Hepatocyte (in vitro differentiated cells): ENCODE results near the gene TANGO6. TPM values are rescaled to one million over a fixed set of nuclear protein-coding genes. Genes with fewer than 3 reads are reported as not detected.

Experiments used
- DNase-seq: peaks from one replicate; pipeline ENCODE4 v3.0.0-alpha.2; 2016; ENCODE audit warnings: low spot score
- H2AFZ ChIP-seq: fragments of 200-600 bp; sonication (generic); 2 replicates; pipeline ENCODE4 v1.6.0; 2016; ENCODE audit warnings: antibody characterized with exemption, mild to moderate bottlenecking
- H3K27ac ChIP-seq: fragments of 200-600 bp; sonication (generic); 2 replicates; pipeline ENCODE4 v1.5.1; 2016; ENCODE audit warnings: mild to moderate bottlenecking
- H3K27me3 ChIP-seq: fragments of 200-600 bp; sonication (generic); 2 replicates; pipeline ENCODE4 v1.6.1; 2016
- H3K36me3 ChIP-seq: fragments of 200-600 bp; sonication (generic); replicated peaks from 2 replicates; pipeline ENCODE4 v1.5.1; 2016; ENCODE audit warnings: low read depth; ENCODE audit not compliant: insufficient read depth
- H3K4me1 ChIP-seq: fragments of 200-600 bp; sonication (generic); 2 replicates; pipeline ENCODE4 v1.5.1; 2016; ENCODE audit warnings: mild to moderate bottlenecking, moderate library complexity; ENCODE audit not compliant: insufficient read depth
- H3K4me2 ChIP-seq: fragments of 200-600 bp; sonication (generic); 2 replicates; pipeline ENCODE4 v1.6.0; 2016
- H3K4me3 ChIP-seq: fragments of 200-600 bp; sonication (generic); 2 replicates; pipeline ENCODE4 v1.5.1; 2016; ENCODE audit warnings: mild to moderate bottlenecking
- H3K79me2 ChIP-seq: fragments of 200-600 bp; sonication (generic); 2 replicates; pipeline ENCODE4 v1.6.0; 2017; ENCODE audit warnings: mild to moderate bottlenecking
- H3K9me2 ChIP-seq: fragments of 200-600 bp; sonication (generic); replicated peaks from 2 replicates; pipeline ENCODE4 v1.6.0; 2017; ENCODE audit warnings: mild to moderate bottlenecking; ENCODE audit not compliant: insufficient read depth
- H3K9me3 ChIP-seq: fragments of 200-600 bp; sonication (generic); 2 replicates; pipeline ENCODE4 v1.5.1; 2016; ENCODE audit warnings: low read depth, mild to moderate bottlenecking
- H4K20me1 ChIP-seq: fragments of 200-600 bp; sonication (generic); 2 replicates; pipeline ENCODE4 v1.6.0; 2016; ENCODE audit warnings: mild to moderate bottlenecking; ENCODE audit not compliant: insufficient read depth, poor library complexity, severe bottlenecking
- EZH2 ChIP-seq: fragments of 200-600 bp; sonication (generic); IDR thresholded peaks from 2 replicates; pipeline ENCODE4 v1.6.1; 2016; ENCODE audit warnings: antibody characterized with exemption, mild to moderate bottlenecking, borderline replicate concordance
- EZH2phosphoT487 ChIP-seq: fragments of 200-600 bp; sonication (generic); IDR thresholded peaks from one replicate; pipeline ENCODE4 v1.6.1; 2018; ENCODE audit warnings: antibody characterized with exemption, mild to moderate bottlenecking, low read depth, moderate library complexity; ENCODE audit not compliant: unreplicated experiment, severe bottlenecking
- WGBS: methylation state at CpG from one replicate; pipeline ENCODE4 v1.1.6; 2016; ENCODE audit warnings: low lambda C conversion rate; ENCODE audit errors: missing lambda C conversion rate; 5-methylcytosine and 5-hydroxymethylcytosine counted together
- polyA plus RNA-seq: library from polyadenylated mRNA; unstranded; fragments of >200 nt; fragmentation: Nextera tagmentation; extraction: Ambion mirVana; gene quantifications from 2 replicates; pipeline ENCODE4 v1.2.1, GENCODE V29; 2016
- total RNA-seq: library from RNA; depleted of rRNA; stranded (reverse); fragments of >200 nt; gene quantifications from 2 replicates; pipeline ENCODE4 v1.2.3, GENCODE V29; 2014
- TF ChIP-seq, protein P1 (sequence below): fragments of 200-600 bp; sonication (generic); IDR thresholded peaks from 2 replicates; pipeline ENCODE4 v1.5.1; 2016; ENCODE audit warnings: antibody characterized with exemption, mild to moderate bottlenecking; ENCODE audit not compliant: poor library complexity

The TANGO6 gene
- total and polyA plus RNA-seq, 2 experiments from 2014 or later = 4.8 to 6.5 TPM

GRCh38 chr16:68917541-68917940, 74.2 kb downstream of the TANGO6 start:
- H3K4me1 ChIP-seq = no peaks in the 10 kb centered on the region
- H3K36me3 ChIP-seq = no peaks in the 10 kb centered on the region
- no peaks in the 10 kb centered on the region for H4K20me1 ChIP-seq
- 98% methylated on average over 2 of the region's 2 CpGs for WGBS
- no peaks in the 10 kb centered on the region for H3K9me2 ChIP-seq
- H3K79me2 ChIP-seq = no peaks in the 10 kb centered on the region
- no peaks in the 10 kb centered on the region for H3K9me3 ChIP-seq
- H3K27ac ChIP-seq = no peak overlapping the region
- H2AFZ ChIP-seq = no peak overlapping the region
- no peak overlapping the region for H3K4me2 ChIP-seq
- TF ChIP-seq EZH2 (no peak), EZH2phosphoT487 (no peak)
- TF ChIP-seq, protein P1, sequence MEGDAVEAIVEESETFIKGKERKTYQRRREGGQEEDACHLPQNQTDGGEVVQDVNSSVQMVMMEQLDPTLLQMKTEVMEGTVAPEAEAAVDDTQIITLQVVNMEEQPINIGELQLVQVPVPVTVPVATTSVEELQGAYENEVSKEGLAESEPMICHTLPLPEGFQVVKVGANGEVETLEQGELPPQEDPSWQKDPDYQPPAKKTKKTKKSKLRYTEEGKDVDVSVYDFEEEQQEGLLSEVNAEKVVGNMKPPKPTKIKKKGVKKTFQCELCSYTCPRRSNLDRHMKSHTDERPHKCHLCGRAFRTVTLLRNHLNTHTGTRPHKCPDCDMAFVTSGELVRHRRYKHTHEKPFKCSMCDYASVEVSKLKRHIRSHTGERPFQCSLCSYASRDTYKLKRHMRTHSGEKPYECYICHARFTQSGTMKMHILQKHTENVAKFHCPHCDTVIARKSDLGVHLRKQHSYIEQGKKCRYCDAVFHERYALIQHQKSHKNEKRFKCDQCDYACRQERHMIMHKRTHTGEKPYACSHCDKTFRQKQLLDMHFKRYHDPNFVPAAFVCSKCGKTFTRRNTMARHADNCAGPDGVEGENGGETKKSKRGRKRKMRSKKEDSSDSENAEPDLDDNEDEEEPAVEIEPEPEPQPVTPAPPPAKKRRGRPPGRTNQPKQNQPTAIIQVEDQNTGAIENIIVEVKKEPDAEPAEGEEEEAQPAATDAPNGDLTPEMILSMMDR = no peak
- no peak for DNase-seq
- H3K4me3 ChIP-seq = no peak overlapping the region
- no peaks in the 10 kb centered on the region for H3K27me3 ChIP-seq

- Histone ChIP-seq H3K4me3 (no peak overlapping the region), H3K79me2 (no peaks in the 10 kb centered on the region), H2AFZ (no peak overlapping the region), H3K9me3 (no peaks in the 10 kb centered on the region), H3K27me3 (no peaks in the 10 kb centered on the region), H4K20me1 (no peaks in the 10 kb centered on the region), H3K4me2 (no peak overlapping the region), H3K4me1 (peaks cover 3% of the 10 kb centered on the region), H3K9me2 (no peaks in the 10 kb centered on the region), H3K27ac (no peak overlapping the region), H3K36me3 (no peaks in the 10 kb centered on the region)
- TF ChIP-seq EZH2phosphoT487 (no peak), EZH2 (no peak)
- TF ChIP-seq, protein P1 = no peak
- DNase-seq = no peak
- 91% methylated on average over 3 of the region's 3 CpGs for WGBS
Measured at GRCh38 chr16:68920349-68920748, 77.0 kb downstream of the TANGO6 start.

DNA sequence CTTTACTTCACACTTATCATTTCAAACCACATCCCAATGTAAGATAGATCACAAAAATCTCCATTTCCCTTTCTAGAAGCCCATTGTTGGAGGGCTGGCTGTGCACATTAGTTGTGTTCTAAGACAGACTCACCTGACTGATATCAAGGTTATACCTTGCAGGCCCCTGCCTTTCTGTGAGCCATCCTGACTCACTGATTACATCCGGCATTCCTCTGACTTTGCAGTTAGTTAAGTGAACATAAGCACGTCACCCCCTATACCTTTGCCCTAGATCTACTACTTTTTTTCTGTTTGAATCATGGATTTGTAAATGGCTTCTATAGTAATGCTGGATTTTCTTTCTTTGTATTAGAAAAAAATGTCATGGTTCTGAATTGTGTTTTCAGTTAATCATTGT, 78.3 kb downstream of the TANGO6 start:
- 53% methylated on average over 2 of the region's 2 CpGs for WGBS
- no peaks in the 10 kb centered on the region for H3K36me3 ChIP-seq
- H3K27me3 ChIP-seq = no peaks in the 10 kb centered on the region
- no peaks in the 10 kb centered on the region for H3K79me2 ChIP-seq
- H3K4me3 ChIP-seq = no peak overlapping the region
- peak overlapping the region; percentile 80 for H3K27ac ChIP-seq
- H3K9me3 ChIP-seq = no peaks in the 10 kb centered on the region
- no peaks in the 10 kb centered on the region for H3K9me2 ChIP-seq
- H3K4me2 ChIP-seq = no peak overlapping the region
- DNase-seq = peak; percentile 85
- H3K4me1 ChIP-seq = peaks cover 3% of the 10 kb centered on the region
- no peaks in the 10 kb centered on the region for H4K20me1 ChIP-seq
- TF ChIP-seq, protein P1 = no peak
- TF ChIP-seq EZH2phosphoT487 (no peak), EZH2 (no peak)
- no peak overlapping the region for H2AFZ ChIP-seq

GRCh38 chr16:68923116-68923515, 79.8 kb downstream of the TANGO6 start:
- Histone ChIP-seq H3K4me2 (no peak overlapping the region), H3K9me2 (no peaks in the 10 kb centered on the region), H3K36me3 (no peaks in the 10 kb centered on the region), H3K27me3 (no peaks in the 10 kb centered on the region), H2AFZ (no peak overlapping the region), H3K79me2 (no peaks in the 10 kb centered on the region), H3K4me1 (peaks cover 3% of the 10 kb centered on the region), H3K4me3 (no peak overlapping the region), H4K20me1 (no peaks in the 10 kb centered on the region), H3K27ac (no peak overlapping the region), H3K9me3 (no peaks in the 10 kb centered on the region)
- no peak for TF ChIP-seq EZH2phosphoT487
- TF ChIP-seq EZH2 = no peak
- TF ChIP-seq, protein P1 = no peak
- no peak for DNase-seq
- 98% methylated on average over 12 of the region's 12 CpGs for WGBS
